NB4 (cell line): ENCODE measurements around the gene RGS6.

ENCODE experiments used
- POLR2A ChIP-seq: IDR thresholded peaks from 2 replicates; pipeline ENCODE4 v1.6.1; 2011; ENCODE audit warnings: mild to moderate bottlenecking; ENCODE audit not compliant: insufficient read length; ENCODE audit errors: extremely low read depth
- TF ChIP-seq, protein P1 (sequence below): IDR thresholded peaks from one replicate; pipeline ENCODE4 v1.5.1; 2012; ENCODE audit warnings: low read depth, low read length

DNA sequence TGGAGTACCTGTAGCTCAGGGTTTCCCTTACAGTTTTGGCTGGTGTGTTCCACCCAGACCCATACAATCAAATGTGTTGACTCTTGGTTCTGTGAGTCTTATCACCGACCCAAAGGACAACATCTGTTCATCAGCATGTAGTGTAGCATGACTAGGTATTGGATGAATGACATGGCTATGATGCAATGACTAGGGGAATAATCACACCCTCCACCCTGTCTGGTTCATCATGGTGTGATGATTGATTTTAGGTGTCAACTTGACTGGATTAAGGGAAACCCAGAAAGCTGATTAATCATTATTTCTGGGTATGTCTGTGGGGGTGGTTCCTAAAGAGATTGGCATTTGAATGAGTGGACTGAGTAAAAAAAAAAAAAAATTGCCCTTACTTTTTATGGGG is 650.4 kb downstream of the RGS6 start:
- TF ChIP-seq, protein P1, sequence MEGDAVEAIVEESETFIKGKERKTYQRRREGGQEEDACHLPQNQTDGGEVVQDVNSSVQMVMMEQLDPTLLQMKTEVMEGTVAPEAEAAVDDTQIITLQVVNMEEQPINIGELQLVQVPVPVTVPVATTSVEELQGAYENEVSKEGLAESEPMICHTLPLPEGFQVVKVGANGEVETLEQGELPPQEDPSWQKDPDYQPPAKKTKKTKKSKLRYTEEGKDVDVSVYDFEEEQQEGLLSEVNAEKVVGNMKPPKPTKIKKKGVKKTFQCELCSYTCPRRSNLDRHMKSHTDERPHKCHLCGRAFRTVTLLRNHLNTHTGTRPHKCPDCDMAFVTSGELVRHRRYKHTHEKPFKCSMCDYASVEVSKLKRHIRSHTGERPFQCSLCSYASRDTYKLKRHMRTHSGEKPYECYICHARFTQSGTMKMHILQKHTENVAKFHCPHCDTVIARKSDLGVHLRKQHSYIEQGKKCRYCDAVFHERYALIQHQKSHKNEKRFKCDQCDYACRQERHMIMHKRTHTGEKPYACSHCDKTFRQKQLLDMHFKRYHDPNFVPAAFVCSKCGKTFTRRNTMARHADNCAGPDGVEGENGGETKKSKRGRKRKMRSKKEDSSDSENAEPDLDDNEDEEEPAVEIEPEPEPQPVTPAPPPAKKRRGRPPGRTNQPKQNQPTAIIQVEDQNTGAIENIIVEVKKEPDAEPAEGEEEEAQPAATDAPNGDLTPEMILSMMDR, result no peak
- TF ChIP-seq POLR2A, result no peak
